Stimulated activated CD8-positive, alpha-beta memory T cell treated with anti-CD3 and anti-CD28 coated beads, Interleukin-15, amount 100 ng/mL, for 4 hours (primary cell): ENCODE results near the gene TJP3.

Experiments
- DNase-seq, 2 donors: peaks; one replicate each; pipeline ENCODE4 v3.0.0-alpha.2; 2020; ENCODE audit warnings: low read depth in 2 of 2

Gene TJP3

DNA sequence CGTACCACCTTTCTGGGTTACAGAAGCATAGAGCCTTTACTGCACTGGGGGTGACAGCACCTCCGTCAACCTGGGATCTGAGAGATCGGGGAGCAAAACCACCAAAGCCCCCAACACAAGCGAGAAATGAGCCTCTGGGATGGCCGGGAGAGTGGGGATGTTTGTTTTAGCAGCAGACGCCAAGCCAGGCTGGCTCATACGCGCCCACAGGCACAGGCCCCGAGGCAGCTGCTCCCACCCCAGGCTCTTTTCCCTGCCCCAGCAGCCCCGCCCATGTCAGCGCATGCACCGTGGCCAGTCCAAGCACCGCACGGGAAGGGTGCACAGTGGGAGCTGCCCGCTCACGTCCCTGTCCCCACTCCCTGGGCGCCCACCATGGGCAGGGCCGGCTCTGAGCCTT is 16.5 kb upstream of the TJP3 start:
- DNase-seq: no peak

DNA sequence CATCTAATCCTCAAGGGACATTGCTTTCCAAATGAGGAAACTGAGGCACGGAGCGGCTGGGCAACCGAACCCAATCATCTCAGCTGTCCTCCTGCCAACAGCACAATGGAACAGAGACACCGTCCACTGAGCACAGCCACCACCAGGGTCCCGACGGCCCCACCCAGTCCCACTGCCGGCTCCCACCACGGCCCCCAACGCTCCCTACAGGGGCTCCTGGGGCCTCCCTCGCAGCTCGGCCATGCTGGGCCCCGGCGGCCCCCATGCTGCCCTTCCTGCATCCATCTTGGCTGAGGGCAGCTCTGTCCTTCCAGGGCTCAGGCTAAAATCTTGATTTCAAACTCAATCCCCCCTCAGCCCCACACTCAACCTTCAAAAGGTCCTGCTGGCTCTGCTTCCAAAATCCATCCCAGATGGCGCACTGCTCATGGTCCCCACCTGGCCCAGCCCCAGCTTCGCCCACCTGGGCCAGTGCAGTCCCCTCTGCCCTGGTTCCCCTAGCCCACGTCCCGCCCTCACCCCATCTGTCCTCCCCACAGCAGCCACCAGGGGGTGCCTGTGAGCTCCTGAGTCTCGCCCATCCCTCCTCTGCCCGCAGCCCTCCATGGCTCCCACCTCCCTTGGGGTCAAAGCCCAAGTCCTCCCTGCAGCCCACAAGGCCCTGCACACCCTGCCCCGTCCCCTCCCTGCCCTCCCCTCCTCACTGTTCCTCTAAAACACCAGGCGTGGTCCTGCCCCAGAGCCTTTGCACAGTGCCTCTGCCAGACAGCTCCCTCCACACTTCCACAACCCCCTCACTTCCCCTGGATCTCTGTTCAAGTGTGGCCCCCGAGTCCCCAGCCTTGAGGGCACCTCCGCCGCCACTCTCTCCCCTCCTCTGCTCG is 15.8 kb upstream of the TJP3 start:
- no peak for DNase-seq

DNA sequence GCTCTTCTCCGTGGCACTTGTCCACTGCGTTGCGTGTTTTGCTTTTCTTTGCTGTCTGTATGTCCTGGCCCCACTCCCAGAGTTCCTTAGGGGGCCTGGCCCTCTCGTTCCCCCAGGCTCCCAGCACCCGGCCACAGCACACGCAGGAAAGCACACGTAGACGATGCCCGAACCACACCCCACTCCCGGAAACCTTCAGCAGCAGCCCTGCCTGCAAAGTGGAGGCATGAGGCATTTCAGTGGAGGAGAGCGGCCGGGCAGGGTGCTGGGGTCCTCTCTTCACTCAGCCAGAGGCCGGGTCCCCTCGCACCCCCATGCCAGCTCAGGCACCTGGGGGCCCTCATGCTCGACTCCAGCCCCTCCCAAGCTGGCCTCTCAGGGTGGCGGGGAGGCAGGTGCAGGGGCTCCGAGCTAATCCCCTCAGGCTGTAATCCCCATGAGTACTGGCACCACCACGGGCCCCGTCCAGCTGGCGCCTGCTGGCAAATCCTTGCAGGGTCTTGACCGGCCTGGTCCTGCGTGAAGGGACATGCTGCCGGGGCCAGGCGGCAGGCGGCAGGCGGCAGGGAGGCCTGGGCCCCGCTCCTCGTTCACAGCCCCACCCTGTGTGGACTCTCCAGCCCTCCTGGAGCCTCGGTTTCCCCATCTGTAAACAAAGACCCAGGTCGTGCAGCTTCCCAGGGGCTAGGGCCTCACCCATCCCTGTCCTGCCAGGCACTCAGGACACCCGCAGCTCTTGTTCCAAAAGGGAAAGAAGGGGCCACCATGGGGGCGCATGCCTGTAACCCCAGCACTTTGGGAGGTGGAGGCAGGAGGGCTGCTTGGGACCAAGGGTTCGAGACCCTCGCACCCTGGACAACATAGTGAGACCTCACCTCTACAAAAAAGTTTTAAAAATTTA is 14.9 kb upstream of the TJP3 start:
- no peak for DNase-seq

DNA sequence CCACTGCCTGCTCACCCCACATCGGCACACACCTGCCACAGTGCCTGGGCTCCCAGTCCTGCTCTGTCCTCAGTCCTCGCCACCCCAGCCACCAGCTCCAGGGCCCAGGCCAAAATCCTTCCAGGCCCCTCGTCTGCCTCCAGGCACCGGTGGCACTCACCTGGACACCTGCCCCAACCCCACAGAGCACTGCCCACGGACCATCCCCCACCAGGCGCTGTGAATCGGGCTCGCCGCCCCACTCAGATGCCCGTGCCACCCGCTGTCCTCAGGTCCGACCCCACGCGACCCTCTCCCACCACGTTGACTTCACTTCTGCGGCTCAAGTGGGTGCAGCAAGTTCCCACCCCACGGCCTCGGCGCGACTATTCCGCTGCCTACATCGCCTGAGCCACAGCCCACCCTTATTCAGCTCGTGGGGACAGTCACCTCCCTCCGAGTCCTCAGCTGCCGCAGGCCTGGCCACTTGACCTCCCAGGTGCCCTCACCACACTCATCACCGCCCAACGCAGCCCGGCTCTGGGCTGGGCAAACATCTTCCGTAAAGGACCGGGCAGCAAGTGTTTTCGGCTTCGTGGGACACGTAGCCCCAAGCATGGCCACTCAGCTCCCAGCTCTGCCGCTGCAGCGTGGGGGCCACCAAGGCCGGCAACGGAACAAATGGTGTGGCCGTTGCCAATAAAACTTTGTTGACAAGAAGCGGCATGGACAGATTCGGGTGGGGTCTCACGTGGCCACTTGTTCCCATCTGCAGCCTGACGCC is 13.6 kb upstream of the TJP3 start:
- DNase-seq: no peak

DNA sequence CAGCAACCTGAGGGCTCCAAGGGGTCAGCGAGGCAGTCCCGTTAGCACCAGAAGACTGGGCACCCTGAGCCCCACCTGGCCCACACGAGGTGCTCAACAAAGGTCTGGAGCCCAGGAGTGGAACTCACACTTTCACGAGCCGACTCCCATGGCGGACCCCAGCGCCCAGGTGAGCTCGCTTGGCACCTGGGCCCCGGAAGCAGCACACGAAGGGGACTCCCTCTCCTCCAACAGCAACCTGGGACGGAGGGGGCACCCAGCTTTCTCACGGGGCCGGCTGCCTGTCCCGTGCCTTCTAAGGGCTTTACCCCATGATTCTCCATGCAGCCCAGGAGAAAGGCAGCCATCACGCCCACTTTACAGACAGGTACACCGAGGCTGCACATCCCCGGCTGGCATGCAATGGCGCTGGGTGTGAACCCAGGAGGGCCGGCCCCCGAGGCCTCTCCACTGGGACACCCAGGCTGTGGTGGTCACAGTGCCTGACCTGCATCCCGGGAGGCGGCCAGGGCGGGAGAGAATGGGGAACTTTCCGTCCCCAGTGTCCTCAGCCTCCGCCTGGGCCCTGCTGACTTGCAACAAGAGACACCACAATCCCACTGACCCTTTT is 13.0 kb upstream of the TJP3 start:
- DNase-seq: no peak

DNA sequence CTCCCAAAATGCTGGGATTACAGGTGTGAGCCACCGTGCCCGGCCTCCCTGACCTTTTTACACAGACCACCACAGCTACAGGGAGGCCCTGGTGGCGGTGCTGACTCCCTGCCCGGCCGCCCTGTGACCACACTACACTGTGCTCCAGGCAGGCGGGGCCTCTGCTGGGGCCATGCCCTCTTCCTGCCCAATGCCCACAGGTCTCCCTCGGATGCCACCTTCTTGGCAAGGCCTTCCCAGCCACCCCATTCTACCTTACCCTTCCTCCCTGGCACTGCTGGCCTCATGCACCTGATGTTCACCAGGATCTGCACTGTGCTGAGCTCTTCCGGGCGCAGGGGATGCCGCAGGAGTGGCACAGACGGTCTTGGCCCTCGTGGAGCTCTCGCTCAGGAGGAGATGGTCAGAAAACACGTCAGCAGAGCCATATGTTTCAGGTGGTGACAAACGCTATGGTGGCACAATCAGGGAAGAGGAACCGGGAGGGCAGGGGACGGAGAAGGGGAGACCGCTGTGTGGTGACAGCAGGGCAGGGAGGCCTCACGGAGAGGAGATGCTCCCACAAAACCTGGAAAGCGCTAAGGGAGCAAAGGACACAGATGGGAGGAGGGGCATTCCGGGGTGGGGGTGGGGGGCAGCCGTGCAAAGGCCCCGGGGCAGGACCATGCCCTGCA is 12.1 kb upstream of the TJP3 start:
- no peak for DNase-seq

DNA sequence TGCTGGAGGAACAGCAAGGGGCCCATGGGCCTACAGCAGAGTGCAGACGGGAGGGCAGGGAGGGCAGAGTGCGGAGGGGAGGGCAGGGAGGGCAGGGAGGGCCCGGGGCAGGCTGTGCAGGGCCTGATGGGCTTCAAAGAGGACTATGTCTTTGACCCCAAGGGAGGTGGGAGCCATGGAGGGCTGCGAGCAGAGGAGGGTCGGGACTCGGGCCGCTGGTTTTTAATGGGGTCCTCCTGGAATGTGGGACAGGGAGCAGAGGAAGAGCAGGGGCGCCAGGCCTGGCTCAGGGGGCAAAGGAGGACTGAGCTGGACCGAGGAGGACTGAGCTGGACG is 11.6 kb upstream of the TJP3 start:
- DNase-seq: no peak

DNA sequence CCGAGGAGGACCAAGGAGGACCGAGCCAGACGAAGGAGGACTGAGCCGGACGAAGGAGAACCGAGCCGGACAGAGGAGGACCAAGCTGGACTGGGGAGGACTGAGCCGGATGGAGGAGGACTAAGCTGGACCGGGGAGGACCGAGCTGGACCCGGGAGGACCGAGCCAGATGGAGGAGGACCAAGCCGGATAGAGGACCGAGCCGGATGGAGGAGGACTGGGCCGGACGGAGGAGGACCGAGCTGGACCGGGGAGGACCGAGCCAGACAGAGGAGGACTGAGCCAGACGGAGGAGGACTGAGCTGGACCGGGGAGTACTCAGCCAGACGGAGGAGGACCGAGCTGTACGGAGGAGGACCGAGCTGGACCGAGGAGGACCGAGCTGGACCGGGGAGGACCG is 11.1 kb upstream of the TJP3 start:
- DNase-seq: no peak

DNA sequence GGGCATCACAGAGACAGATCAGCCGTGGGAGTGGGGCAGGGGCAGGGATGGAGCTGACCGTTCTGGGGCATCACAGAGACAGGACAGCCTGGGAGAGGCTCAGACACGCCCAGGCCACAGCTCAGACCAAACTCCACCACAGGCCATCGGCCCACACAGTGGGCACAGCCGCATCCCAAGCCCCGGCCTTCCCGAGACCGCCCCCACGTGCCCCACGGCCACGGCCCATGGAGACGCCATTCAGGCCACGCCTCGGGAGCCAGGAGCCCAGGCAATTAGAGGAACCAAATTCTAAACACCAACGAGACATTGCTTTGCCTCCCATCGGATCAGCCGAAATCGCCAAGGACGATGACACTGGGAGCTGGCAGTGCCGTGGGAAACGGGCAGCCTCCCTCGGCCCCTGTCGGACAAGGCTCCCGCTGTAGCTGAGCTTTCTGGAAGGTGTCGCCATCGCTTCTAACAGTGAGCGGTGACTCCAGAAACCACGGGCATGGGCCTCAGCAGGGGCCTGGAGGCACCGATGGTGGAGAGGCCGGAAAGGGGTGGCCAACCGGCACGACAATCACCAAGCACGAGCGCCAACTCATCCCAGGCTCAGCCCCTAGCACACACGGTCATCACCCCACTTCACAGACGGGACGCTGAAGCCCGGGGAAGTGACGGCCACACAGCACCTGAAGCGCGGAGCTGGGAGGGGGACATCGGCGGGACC is 10.4 kb upstream of the TJP3 start:
- DNase-seq: no peak

DNA sequence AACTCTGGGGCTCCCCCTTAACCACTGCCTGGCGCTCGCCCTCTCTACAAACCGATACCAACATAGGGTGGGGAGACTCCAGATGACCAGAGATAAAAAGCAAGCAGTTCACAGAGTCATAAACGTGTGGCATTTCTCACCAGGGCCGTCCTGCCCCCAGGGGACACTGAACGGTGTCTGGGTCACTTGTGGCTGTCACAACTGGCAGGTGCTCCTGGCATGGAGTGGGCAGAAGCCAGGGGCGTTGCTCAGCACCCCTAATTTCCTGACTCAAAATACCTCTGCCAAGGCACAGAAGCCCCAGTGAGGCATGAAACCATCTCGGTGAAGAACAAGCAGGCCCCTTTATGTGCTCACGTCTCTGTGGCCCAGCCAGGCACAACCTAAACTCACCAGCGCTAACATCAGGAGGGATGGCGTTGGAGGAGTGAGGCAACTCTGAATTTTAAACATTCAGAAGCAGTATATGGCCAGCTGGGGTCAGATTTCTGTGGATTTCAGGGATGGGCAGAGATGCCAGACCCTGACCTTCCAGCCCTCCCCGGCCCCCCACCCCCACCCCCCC is 9.7 kb upstream of the TJP3 start:
- no peak for DNase-seq

DNA sequence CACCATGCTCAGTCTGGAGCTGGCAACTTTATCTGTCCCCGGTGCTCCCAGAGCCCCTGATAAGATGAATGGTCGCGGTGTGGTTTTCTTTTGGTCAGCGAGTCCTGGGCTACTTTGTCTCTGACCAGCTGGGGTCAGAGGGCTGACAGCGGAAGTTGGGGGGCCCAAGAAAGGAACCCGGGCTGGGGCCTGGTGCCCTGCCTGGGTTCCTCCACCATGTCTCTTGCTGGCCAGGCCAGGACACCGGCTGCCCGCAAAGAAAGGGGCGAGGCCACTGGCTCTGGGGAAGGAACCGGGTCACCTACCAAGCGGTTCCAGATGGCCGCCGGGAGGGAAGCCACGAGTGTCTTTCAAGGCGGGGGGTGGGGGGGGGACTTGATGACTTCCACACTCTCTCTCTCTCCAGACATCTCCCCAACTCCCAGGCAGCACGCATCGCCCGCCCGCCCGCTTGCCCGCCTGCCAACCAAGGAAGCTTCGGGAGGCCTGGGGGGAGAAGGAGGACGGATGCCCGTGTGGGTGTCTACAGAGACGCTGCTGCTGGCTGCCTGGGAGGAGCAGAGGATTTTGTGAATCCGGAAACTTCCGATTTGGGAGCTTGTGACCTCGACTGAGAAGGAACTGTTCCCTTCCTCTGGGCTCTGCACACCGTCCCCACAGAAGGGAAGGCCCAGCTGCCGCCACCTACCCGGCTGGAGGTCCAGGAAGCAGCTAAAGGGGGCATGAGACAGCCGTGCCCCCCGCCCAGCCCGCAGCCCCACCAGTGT is 9.0 kb upstream of the TJP3 start:
- no peak for DNase-seq

DNA sequence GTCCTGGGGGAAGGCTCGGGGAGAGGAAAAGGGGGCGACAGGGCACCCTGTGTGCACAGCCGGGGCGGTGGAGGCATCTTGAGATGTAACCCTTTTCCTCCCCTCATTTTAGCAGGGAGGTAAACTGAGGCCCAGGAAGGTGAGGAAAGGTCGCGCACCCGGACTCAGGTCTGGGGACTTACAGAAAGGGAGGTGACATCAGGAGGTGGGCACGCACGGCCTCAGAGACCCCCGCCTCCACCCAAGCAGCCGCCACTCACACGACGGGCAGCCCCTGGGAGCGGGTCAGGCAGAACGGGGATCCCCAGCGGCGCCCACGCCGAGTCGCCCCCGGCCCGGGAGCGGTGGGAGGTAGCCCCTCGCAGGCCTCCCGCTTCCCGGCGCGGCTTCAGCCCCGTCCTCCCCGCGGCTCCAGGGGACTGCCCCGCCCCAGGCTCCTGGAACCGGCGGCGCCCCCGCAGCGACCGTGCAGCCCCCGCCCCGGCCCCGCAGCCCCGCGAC is 8.4 kb upstream of the TJP3 start:
- DNase-seq: no peak

DNA sequence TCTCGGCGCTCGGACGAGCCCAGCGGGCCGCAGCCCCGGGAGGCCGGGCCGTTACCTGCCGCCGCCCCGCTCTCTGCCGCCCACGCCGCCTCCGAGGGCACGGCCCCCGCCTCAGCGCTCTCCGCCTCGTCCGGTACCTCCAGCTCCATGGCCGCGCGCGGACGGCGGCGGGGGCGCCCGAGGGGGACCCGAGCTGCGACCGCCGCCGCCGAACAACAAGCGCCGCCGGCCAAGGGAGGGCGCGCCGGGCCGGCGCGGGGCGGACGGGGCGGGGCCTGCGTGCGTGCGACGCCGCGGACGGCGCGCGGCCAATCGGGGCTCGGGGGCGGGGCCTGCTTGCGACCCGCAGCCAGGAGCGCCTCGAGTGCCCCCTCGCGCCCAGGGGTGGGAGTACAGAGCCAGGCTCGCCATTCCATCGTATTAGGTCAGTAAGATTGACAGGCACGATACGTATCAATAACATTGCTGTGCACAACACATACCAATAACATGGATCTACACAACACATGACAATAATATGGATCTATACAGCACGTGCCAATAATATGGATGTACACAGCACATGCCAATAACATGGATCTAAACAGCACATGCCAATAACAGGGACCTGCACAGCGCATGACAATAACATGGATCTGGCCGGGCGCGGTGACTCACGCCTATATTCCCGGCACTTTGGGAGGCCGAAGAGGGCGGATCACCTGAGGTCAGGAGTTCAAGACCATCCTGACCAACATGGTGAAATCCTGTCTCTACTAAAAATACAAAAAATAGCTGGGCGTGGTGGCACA is 7.7 kb upstream of the TJP3 start, which contains the start of gene PIP5K1C:
Gene PIP5K1C, minus strand, starts transcription at position 227 of the 791 bp plus-strand sequence. Its CDS starts 78 bp downstream, at position 149.
- DNase-seq: peak; percentile 80 to 86

DNA sequence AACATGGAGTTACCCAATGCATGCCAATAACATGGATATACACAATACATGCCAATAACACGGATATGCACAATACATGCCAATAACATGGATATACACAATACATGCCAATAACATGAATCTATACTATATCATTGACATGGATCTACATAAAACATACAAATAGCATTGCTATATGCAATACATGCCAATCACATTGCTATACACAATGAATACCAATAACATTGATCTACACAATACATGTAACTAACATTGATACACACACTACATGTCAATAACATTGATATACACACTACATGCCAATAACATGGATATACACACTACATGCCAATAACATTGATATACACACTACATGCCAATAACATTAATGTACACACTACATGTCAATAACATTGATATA is 7.0 kb upstream of the TJP3 start:
- DNase-seq: no peak

DNA sequence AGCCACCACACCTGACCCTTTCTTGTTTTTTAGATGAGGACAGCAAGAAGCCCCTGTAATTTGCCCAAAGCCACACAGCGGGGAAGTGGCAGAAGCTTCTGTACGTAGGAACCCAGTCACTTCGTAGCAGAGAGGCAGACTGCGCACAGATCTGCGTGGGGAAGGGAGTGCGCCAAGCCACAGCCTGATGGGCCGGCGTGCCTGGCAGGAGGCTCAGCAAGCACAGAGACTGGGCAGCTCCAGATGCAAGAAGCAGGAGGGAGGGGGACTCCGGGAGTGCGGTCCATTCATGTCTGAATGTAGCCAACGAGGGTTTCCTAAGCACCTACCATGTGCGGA is 347 bp upstream of the TJP3 start:
- no peak for DNase-seq

DNA sequence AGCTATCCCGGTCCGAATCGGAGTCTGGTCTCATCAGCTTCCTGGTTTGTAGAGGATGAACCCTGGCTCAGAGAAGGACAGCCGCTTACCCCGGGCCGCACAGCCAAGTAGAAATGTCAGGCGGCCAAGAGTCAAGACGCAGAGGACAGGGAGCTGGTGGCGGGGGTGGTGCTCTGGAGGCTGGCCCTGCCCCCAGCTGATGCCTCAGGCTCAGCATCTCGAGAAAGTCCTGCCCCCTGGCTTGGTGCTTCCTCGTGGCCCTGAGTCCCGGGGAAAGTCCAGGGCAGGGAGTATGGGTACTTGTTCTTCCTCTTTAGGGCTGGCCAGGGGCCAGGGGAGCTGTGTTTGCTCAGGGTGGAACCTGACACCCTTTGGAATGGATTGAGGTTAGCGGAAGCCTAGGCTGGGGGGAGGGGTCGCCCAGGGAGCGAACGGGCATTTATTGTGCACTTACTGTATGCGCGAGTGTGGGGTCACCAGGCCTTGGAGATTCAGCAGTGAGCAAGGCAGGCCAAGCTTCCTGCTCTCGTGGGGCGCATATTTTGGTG is 2.2 kb downstream of the TJP3 start:
- DNase-seq: no peak

DNA sequence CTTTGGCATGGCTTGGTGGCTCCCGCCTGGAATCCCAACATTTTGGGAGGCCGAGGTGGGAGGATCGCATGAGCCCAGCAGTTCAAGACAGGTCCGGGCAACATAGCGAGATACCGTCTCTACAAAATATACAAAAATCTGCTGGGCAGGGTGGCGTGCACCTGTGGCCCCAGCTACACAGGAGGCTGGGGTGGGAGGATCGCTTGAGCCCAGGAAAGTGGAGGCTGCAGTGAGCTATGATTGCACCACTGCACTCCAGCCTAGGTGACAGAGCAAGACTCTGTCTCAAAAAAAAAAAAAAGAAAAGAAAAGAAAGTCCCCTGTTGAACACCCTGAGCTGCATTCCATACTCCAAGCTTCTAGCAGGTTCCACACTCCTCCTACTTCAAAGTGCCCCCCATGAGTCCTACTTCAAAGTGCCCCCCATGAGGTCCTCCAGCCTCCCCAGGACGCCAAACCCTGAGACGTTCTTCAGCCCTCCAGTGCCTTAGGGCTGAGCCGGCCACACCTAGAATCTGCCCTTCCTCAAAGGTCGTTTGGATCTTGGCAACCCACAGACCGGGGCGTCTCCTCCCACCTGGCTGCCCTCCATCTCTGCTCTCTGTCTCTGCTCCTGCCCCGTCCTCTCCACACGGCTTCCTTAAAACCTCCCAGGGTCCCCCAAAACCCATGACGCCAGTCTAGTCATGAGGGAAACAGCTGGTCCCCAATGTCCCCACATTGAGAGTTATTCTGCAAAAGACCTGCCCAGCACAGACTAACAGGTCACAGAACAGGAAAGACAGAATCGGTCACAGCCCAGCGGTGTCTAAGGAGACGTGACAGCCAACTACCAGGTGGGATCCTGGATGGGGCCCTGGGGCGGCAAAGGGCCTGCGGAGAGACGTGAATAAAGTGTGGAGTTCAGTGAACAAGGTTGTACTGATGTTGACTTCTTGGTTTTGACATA is 4.8 kb downstream of the TJP3 start:
- no peak for DNase-seq
